GM20431 (cell line): ENCODE results near the gene PRMT5.
"Not testable (repeated sequence)": the region's sequence is repeated elsewhere in the genome, so short reads cannot be mapped to it uniquely, and the experiment has no call there.

Source experiments
- in situ Hi-C: fragments of 300-500 bp; cut with MseI, MboI; formaldehyde crosslinking; loops from one replicate; pipeline ENCODE4 v1.15.0; 2020; ENCODE audit warnings: low sequenced_read_pairs; ENCODE audit not compliant: unreplicated experiment

The PRMT5 gene

GRCh38 chr14:22939684-22940083, 10.5 kb upstream of the PRMT5 start:
- in situ Hi-C loops: no loop called here

DNA sequence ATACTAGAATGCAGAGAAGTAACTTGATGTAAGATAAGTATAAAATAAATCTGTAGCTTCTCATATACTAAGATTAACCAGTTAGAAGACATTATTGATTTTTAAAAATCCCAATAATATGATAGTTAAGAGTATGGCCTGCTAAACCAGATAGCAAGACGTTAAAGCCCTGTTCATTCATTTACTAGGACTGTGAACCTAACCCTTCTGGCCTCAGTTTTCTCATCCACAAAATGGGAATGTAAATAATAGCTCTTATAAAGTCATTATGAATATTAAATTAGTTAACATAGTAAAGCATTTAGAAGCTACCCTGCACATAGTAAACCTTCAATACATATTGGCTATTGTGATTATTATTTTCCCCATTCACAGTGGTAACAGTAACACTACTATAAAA, 6.0 kb upstream of the PRMT5 start:
- in situ Hi-C loops: no loop called here

DNA sequence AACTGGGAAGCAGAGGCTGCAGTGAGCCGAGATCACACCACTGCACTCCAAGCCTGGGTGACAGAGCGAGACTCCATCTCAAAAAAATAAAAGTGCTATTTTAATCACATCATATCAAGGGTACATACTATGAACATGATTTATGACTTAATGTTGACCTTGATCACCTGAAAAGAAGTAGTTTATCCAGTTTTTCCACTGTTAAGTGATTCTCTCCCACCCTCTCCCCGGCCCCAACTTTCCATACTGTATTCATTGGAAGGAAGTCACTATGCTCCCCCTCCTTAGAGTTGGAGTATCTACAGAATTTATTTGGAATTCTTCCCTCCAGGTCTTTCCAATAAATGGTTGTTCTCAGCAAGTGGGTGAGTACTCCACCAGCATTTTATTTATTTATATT, 3.0 kb upstream of the PRMT5 start:
- in situ Hi-C loops: no loop called here

DNA sequence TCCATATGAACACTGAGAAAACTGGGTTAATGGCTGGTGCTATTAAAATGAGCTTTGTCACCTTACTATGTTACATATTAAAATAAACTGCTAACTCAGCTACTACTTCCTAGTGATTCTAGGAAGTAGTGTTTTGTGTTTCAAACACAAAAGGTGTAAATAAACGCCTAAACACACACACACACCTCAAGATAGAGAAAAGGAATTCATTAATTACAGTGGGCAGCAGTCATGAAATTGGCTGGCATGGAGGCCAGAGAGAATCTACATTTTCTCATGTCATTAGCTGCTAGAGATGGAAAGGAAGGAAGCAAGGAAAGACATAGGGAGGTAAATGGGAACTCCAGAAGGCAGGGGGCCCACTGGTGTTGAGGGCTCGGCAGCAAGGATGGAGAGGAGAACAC, 787 bp upstream of the PRMT5 start:
- in situ Hi-C loops: no loop called here

DNA sequence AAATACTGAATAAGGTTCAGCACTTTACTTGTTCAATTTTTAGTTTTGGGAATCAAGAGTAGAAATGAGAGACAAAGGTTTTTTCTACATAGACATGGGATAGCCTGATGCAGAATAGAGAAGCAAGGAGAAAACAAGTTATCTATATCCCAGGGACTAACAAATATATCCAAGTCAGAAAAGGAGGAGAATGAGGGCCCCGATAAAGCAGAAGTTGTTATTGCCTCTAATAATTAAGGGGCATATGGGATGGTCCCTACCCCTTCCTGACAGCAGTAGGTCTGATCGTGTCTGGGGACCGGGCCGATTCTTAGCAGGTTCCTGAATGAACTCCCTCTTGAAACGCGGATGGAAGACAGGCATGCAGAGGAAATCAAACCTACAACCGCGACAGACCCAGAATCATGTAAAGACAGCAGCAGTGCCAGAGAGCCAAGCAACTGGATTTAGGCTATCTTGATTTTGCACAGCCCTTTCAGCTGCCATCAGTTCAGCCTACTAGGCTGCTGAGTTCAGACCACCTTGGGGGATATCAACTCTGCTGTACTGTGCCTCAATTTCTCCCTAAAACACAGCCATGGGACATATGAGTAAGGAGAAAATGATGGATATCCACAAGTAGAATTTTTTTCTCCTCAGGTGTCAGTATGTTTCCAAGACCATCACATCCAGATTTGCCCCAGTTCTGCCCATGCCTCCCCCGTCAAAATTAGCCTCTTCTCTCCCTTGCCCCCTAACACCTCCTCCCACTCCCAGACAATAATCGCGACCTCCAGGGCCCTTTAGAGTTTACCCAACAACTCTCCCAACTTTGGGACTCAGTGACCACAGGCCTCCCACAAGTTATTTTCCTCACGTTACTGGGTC, 706 bp downstream of the PRMT5 start:
- in situ Hi-C loops: no loop called here

- in situ Hi-C loops: no loop called here
Measured at GRCh38 chr14:22926316-22926715, 2.9 kb downstream of the PRMT5 start.

GRCh38 chr14:22925513-22925912, 3.7 kb downstream of the PRMT5 start:
- in situ Hi-C loops: no loop called here

GRCh38 chr14:22923746-22924145, 5.4 kb downstream of the PRMT5 start:
- in situ Hi-C loops: no loop called here

DNA sequence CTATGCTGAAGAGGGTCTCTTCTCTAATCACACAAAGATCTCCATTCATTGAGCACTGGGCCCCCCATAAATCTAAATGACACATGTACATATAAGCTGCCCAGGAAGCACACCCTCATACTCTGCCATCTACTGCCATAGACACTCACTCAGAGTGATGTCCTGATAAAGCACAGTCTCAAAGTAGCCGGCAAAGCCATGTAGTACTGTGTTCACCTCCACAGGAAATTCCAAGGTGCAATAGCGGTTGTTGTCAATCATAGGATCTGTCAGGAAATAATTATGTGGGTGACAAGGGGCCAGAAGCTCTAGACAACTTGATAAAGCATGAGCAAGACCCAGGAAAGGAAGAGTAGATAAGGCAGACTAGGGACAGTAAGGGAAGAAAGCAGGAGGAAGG, 6.9 kb downstream of the PRMT5 start:
- in situ Hi-C loops: no loop called here

DNA sequence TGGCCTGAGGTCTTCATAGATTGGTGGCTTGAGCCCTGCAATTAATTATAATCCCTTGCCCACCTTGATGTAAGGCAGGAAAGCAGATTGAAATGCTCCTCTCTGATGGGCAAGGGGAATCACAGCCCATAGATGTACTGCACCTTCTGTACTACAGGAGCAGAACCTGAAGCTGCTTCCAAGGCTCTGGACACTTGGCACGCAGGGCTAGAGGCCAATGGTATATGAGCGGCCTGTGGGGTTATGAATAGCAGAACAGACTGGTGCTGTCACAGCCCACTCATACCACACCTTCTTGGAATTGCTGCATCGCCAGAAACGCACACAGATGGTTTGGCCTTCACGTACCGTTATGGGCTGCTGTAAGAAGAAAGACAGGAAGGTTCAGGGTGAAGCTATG, 8.5 kb downstream of the PRMT5 start:
- in situ Hi-C loops: no loop called here

DNA sequence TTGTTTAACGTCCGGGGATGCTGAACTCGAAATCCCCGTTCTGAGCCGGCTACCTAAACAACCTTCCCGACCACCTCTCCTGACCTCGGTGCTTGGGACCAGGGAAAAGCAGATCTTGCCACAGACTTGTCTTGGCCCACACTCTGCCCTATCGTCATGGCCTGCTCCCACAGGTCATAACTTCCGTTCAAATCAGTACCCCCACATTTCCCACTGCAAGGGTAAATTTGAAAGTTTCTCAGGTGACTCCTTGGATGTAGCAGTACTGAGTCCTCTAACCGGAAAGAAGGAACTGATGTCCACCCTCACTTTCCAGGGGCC, 9.6 kb downstream of the PRMT5 start:
- in situ Hi-C loops: no loop called here

DNA sequence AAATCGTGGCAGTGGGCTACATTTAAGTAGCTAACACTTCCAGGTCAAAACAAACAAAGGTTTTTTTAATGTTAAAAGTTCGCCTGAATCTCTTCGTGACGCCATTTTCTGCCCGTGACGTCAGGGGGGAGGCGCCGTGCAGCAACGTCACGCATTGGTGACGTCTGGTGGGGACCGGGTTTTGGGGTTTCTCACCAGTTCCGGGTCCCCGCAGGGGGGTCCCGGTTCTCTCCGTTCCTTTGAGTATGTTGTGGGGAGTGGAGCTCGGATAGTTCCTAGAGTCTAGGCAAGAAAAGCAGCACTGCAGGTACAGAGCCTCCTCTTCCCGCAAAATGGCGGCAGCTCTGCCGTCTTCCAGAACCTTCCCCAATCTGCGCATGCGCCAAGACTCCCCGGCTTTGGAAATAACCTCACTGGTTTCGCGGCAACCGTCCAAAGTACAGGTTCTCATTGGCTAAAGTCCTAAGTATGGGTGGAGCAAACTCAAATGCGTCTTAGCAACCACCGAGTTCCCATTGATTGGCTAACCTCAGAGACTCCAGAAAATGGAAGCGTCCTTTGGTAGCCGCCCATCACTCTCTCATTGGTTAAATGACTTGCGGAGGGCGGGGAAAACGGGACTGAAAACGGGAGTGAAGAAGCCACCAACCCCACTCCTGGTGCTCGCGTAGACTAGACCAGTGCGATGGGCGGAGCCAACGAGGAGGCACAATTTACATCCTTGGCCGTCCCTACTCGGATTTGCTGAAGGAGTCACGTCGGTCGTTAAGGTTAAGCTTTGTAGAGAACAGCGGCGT, 10.2 kb downstream of the PRMT5 start, which contains the start of gene RBM23:
Gene RBM23, minus strand, starts transcription at position 346 of the 797 bp plus-strand sequence.
- in situ Hi-C loops: no loop called here

- in situ Hi-C loops: no loop called here
Measured at GRCh38 chr14:22915886-22916521, 13.2 kb downstream of the PRMT5 start.

DNA sequence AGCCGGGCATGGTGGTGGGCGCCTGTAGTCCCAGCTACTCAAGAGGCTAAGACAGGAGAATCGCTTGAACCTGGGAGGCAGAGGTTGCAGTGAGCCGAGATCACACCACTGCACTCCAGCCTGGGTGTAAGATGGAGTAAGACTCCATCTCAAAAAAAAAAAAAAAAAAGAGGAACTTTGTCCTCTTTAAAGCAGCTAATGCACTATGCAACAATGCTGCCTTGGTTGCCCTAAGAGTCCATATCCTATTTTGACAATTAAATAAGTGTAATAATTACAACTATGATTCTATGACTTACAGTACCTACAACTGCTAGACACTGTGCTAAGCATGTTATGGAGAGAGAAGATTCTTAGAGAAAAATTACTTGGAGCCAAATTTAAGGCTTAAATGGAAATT, 14.3 kb downstream of the PRMT5 start:
- in situ Hi-C loops: not testable (repeated sequence)

- in situ Hi-C loops: no loop called here
Measured at GRCh38 chr14:22910916-22911315, 18.3 kb downstream of the PRMT5 start.

- in situ Hi-C loops: no loop called here
Measured at GRCh38 chr14:22908601-22909000, 20.6 kb downstream of the PRMT5 start.

DNA sequence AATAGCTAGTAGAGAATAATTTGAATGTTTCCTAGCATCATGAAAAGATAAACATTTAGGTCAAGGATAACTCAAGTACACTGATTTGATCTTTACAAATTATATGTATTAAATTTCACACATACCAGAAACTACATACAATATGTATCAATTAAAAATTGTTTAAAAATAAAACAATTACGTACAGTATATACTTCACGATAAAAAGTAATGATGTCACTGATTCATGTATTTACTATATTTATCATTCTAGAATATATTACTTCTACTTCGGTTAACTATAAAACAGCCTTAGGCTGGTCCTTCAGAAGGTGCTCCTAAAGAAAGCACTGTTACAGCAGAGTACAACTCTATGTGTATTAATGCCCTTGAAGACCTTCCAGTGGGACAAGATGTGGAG, 21.7 kb downstream of the PRMT5 start:
- in situ Hi-C loops: no loop called here

DNA sequence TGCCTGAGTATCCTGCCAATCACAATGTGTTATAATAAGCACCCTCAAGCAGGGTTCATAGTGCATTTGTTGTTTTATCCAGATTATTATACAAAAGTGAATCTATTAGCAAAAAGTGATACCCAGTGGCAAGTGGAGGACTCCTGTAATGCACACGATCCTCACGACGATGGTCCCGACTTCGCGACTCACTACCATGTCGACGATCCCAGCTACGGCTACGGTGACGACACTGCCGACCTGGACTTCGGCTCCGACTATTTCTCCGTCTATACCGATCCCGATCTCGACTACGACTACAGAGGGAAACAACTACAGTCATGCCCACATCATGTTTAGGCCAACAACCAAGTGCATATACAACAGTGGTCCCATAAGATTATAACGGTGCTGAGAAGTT, 23.1 kb downstream of the PRMT5 start:
- in situ Hi-C loops: no loop called here

DNA sequence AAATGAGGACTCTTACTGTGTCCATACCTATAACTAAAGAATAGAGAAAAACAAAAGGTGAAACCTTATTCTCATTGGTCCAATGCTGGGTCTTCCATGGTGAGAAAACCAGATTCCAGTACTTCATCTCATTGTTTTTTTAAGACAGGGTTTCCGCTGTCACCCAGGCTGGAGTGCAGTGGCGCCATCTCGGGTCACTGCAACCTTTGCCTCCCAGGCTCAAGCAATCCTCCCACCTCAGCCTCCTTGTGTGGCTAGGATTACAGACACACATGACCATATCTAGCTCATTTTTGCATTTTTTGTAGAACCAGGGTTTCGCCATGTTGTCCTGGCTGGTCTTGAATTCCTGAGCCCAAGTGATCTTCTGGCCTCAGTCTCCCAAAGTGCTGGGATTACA, 23.5 kb downstream of the PRMT5 start:
- in situ Hi-C loops: no loop called here

DNA sequence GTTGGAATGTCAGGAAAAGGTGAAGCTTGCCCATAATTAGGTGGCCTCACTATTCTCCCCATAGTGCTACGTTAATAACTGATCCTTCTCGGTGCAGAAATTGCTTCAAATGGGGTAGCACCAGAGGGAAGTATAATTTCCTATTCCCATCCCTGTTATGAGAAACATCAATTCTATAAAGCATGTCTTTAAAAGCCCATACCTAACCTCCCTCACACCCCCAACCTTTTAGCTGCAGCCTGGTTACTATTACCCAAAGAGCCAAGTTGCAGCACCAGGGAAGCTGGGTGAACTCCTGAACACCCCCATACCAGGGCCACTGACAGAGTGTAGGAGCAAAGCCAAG, 25.5 kb downstream of the PRMT5 start:
- in situ Hi-C loops: no loop called here

DNA sequence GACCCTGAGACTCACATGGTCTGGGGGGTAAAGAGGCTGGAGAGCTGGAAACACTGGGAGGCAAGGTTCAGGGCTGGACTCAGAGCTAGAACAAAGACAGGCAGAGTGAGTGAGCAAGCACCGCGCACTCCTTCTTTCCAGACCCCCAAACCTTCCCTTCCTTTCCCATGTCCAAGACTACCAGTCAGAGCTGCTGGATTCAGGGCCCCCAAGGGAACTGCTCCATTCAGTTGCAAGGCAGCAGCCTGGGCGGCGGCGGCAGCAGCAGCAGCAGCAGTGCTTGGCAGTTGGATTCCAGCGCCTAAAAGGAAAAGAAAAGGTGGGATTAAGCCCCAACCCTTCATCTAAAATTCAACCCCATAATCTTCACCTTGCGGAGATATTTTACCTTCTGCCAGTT, 27.4 kb downstream of the PRMT5 start:
- in situ Hi-C loops: no loop called here
